Central memory CD8-positive, alpha-beta T cell (primary cell): ENCODE measurements around the gene EXOC3.

Experiments used
- ATAC-seq: fragments of 150-1000 bp; cut with Tn5 transposase; replicated peaks from 2 replicates; pipeline ENCODE4 v1.10.0; 2022; ENCODE audit warnings: mild to moderate bottlenecking, moderate FRiP score, moderate number of reproducible peaks; ENCODE audit not compliant: poor library complexity, severe bottlenecking; ENCODE audit errors: extremely low read depth
- DNase-seq, 2 donors: peaks; one replicate each; pipeline ENCODE4 v3.0.0; 2021; ENCODE audit warnings: low spot score in 2 of 2
- H3K27ac Mint-ChIP-seq: one replicate; pipeline ENCODE4 v1.8.0; 2022; ENCODE audit warnings: low read depth, mild to moderate bottlenecking, moderate library complexity, mixed read lengths
- H3K27me3 Mint-ChIP-seq: one replicate; pipeline ENCODE4 v1.8.0; 2022; ENCODE audit warnings: mixed read lengths
- H3K36me3 Mint-ChIP-seq: one replicate; pipeline ENCODE4 v1.8.0; 2022; ENCODE audit warnings: mild to moderate bottlenecking, moderate library complexity, mixed read lengths; ENCODE audit not compliant: insufficient read depth
- H3K4me1 Mint-ChIP-seq: one replicate; pipeline ENCODE4 v1.8.0; 2022; ENCODE audit warnings: mixed read lengths
- H3K4me3 Mint-ChIP-seq: one replicate; pipeline ENCODE4 v1.8.0; 2022; ENCODE audit warnings: mild to moderate bottlenecking, moderate library complexity, mixed read lengths
- H3K9me3 Mint-ChIP-seq: one replicate; pipeline ENCODE4 v1.8.0; 2022; ENCODE audit warnings: mixed read lengths

Gene EXOC3

DNA sequence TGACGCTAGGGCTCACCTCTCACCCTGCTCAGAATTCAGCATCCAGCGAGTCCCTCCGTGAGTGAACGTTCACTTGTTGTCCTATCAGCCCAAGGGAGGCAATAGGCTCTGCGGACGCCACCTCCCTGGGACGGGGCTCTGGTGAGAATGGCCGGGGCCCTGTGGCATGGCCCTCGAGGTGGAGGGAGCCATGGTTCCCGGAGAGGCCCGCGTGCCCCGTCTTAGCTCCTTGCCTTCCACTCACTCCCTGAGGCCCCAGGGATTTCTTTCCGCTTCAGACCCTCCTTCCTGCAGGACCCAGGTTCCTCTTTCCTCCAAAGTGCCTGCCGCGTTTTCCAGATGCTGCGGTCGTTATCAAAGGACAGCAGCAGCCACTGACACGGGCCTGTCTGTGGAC lies 21.5 kb downstream of the EXOC3 start:
- ATAC-seq, result no peak
- H3K36me3 Mint-ChIP-seq, result peaks cover 23% of the 10 kb centered on the region

GRCh38 chr5:464843-465590 lies 22.0 kb downstream of the EXOC3 start:
- DNase-seq, result no peak
- Mint-ChIP-seq H3K4me3 (no peak overlapping the region), H3K27me3 (no peaks in the 10 kb centered on the region), H3K36me3 (peaks cover 23% of the 10 kb centered on the region), H3K4me1 (peaks cover 8% of the 10 kb centered on the region), H3K27ac (no peak overlapping the region), H3K9me3 (no peaks in the 10 kb centered on the region)
- ATAC-seq, result no peak

More for the DNA sequence above, 21.5 kb downstream of the EXOC3 start:
- Mint-ChIP-seq H3K4me3 (peak overlapping the region; percentile 32), H3K27ac (no peak overlapping the region), H3K27me3 (no peaks in the 10 kb centered on the region), H3K4me1 (peaks cover 8% of the 10 kb centered on the region), H3K9me3 (no peaks in the 10 kb centered on the region)
- DNase-seq, result no peak

- no peak overlapping the region for H3K4me3 Mint-ChIP-seq
- no peaks in the 10 kb centered on the region for H3K9me3 Mint-ChIP-seq
- H3K27me3 Mint-ChIP-seq, result no peaks in the 10 kb centered on the region
- H3K27ac Mint-ChIP-seq, result no peak overlapping the region
- DNase-seq, result no peak
- H3K4me1 Mint-ChIP-seq, result peaks cover 8% of the 10 kb centered on the region
- ATAC-seq, result no peak
- peaks cover 19% of the 10 kb centered on the region for H3K36me3 Mint-ChIP-seq
Observed at GRCh38 chr5:465591-466403, 22.8 kb downstream of the EXOC3 start.

- no peak for ATAC-seq
- peaks cover 17% of the 10 kb centered on the region for H3K36me3 Mint-ChIP-seq
- no peak overlapping the region for H3K27ac Mint-ChIP-seq
- peaks cover 14% of the 10 kb centered on the region for H3K4me1 Mint-ChIP-seq
- no peaks in the 10 kb centered on the region for H3K9me3 Mint-ChIP-seq
- DNase-seq, result no peak
- H3K27me3 Mint-ChIP-seq, result no peaks in the 10 kb centered on the region
- no peak overlapping the region for H3K4me3 Mint-ChIP-seq
Observed at GRCh38 chr5:466661-467310, 23.8 kb downstream of the EXOC3 start.

DNA sequence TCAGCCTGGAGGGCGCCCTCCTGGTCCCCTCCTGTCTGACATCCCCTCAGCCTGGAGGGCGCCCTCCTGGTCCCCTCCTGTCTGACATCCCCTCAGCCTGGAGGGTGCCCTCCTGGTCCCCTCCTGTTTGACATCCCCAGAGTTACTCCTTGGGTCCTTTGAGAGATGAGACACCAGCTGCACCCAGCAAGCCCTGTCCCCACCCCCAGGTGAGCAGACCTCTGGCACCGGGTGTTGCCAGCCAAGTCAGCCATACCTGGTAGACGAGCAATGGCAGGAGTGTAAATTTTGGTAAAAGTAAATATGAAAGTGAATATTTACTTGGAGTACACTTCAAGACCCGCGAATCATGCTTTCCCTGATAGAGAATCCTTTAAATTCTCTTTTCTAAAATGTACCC lies 25.4 kb downstream of the EXOC3 start:
- no peaks in the 10 kb centered on the region for H3K9me3 Mint-ChIP-seq
- H3K27ac Mint-ChIP-seq, result no peak overlapping the region
- DNase-seq, result no peak
- peaks cover under 1% of the 10 kb centered on the region for H3K27me3 Mint-ChIP-seq
- peaks cover 16% of the 10 kb centered on the region for H3K4me1 Mint-ChIP-seq
- H3K4me3 Mint-ChIP-seq, result no peak overlapping the region
- H3K36me3 Mint-ChIP-seq, result peaks cover 8% of the 10 kb centered on the region
- ATAC-seq, result no peak

- H3K27ac Mint-ChIP-seq, result no peak overlapping the region
- no peak for ATAC-seq
- no peaks in the 10 kb centered on the region for H3K9me3 Mint-ChIP-seq
- peaks cover 10% of the 10 kb centered on the region for H3K36me3 Mint-ChIP-seq
- no peak overlapping the region for H3K4me3 Mint-ChIP-seq
- H3K27me3 Mint-ChIP-seq, result peaks cover 9% of the 10 kb centered on the region
- DNase-seq, result no peak
- H3K4me1 Mint-ChIP-seq, result peaks cover 14% of the 10 kb centered on the region
Observed at GRCh38 chr5:469752-470483, 26.9 kb downstream of the EXOC3 start.

- Mint-ChIP-seq H3K36me3 (peaks cover 10% of the 10 kb centered on the region), H3K27ac (peak overlapping the region; percentile 38), H3K27me3 (peaks cover 20% of the 10 kb centered on the region), H3K4me3 (peak overlapping the region; percentile 82), H3K9me3 (no peaks in the 10 kb centered on the region), H3K4me1 (peaks cover 14% of the 10 kb centered on the region)
- ATAC-seq (no peak), DNase-seq (no peak)
Observed at GRCh38 chr5:470961-471749, 28.2 kb downstream of the EXOC3 start.

GRCh38 chr5:471750-472058 lies 28.7 kb downstream of the EXOC3 start:
- DNase-seq (no peak), ATAC-seq (no peak)
- H3K4me1 Mint-ChIP-seq, result peaks cover 14% of the 10 kb centered on the region
- no peaks in the 10 kb centered on the region for H3K9me3 Mint-ChIP-seq
- H3K27me3 Mint-ChIP-seq, result peaks cover 26% of the 10 kb centered on the region
- peak overlapping the region; percentile 82 for H3K4me3 Mint-ChIP-seq
- H3K27ac Mint-ChIP-seq, result peak overlapping the region; percentile 38
- peaks cover 10% of the 10 kb centered on the region for H3K36me3 Mint-ChIP-seq

DNA sequence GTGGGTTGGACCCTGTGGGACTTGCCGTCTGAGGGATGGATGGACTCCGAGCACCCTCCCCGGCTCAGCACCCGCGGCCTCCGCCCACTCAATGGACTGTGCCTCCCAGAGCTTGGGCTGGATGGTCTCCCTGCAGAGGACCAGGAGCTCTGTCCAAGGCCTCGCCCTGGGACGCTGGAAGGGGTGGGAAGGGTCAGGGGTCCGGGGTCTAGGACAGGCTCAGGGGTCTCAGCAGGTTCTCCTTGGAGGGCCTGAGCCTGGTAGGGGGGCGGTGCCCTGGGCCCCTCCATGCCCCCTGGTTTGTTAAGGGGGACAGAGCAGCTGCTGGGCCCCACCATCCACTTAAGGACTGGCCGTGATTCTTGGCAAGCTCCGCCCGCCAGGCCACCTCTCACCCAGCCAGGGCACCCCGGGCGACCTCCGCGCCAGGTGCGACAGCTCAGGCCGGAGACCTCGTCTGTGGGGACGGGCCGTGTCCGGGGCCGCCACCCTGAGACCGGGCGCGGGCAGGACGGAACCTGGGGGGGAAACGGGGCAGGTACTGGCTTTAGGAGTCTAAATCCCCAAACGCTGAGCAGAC lies 29.2 kb downstream of the EXOC3 start:
- DNase-seq, result no peak

DNA sequence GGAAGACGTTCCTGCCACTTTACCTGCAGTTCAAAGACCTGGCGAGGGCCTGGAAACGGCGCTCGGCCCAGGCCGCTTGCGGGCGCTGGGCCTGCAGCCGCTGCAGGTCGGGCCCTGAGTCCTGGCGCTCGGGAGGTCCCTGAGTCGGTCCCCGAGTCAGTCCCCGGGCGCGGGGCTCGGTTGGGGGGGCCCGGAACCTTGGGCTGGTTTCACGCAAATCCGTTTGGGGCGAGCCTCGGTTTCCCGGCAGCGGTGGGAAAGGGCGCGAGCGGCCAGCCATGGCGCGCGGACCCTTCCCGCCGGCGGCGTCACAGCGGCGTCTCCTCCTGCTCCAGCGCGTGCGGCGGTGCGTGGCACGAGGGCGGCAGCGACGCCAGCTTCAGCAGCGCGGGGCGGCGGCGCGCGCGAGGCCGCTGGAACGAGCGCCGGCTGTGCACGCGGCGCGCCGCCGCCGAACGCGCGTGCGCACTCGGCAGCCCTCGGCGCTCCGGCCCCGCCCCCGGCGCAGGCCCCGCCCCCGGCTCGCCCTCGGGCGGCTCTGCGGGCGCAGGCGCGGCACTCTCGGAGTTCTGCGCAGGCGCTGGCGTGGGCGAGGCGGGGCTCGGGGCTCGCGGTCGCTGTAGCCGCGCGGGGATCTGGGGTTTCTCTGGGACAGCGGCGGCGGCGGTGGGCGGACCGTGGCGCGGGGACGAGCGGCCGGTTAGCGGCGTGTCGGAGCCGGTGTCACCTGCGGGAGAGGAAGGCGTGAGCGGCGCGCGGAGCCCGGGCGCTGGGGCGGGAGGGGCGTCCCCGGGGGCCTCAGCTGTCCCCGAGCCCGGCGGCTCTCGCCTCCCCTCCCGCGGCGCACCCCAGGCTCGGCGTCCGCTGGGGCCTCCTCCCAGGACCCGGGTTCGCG lies 29.9 kb downstream of the EXOC3 start:
- Mint-ChIP-seq H3K4me1 (peaks cover 14% of the 10 kb centered on the region), H3K36me3 (peaks cover 10% of the 10 kb centered on the region), H3K27ac (peak overlapping the region; percentile 42), H3K9me3 (no peaks in the 10 kb centered on the region), H3K4me3 (peak overlapping the region; percentile 82), H3K27me3 (peaks cover 38% of the 10 kb centered on the region)
- peak; percentile 78 to 82 for DNase-seq
- peak; percentile 79 for ATAC-seq

More for the DNA sequence above, 29.2 kb downstream of the EXOC3 start:
- Mint-ChIP-seq H3K4me3 (peak overlapping the region; percentile 82), H3K27ac (peak overlapping the region; percentile 38), H3K9me3 (no peaks in the 10 kb centered on the region), H3K4me1 (peaks cover 14% of the 10 kb centered on the region), H3K27me3 (peaks cover 31% of the 10 kb centered on the region), H3K36me3 (peaks cover 10% of the 10 kb centered on the region)
- ATAC-seq, result peak; percentile 3
